Measurements from ENCODE around the gene RPS6KA2. TPM values are rescaled to one million over a fixed set of nuclear protein-coding genes. Genes with fewer than 3 reads are reported as not detected.
A peak's percentile ranks its signal among the peaks of the same experiment; 100 is the strongest.

Gene RPS6KA2
- total and polyA plus RNA-seq, 2 experiments from 2014 or later: 12.5 to 25.3 TPM

- H3K4me1 Mint-ChIP-seq: peaks cover 16% of the 10 kb centered on the region
- no peaks in the 10 kb centered on the region for H3K9me3 Mint-ChIP-seq
- ATAC-seq: no peak
- peaks cover 8% of the 10 kb centered on the region for H3K27me3 Mint-ChIP-seq (ENCODE audit: insufficient read depth, low read depth, poor library complexity)
- peaks cover 18% of the 10 kb centered on the region for H3K36me3 Mint-ChIP-seq (ENCODE audit: low read depth)
- no peak for DNase-seq (ENCODE audit: low spot score)
- Histone ChIP-seq H3F3A (replicated peaks; ENCODE audit: low read depth) (no peaks in the 10 kb centered on the region), H2AFZ (no peak overlapping the region), H3K4me3 (no peak overlapping the region), H3K9me2 (ENCODE audit: insufficient read depth) (no peaks in the 10 kb centered on the region), H3K79me2 (replicated peaks; ENCODE audit: insufficient read depth) (no peaks in the 10 kb centered on the region), H3K4me2 (no peak overlapping the region), H3K36me3 (ENCODE audit: insufficient read depth) (no peaks in the 10 kb centered on the region), H3K27me3 (ENCODE audit: insufficient read depth) (no peaks in the 10 kb centered on the region), H3K4me1 (ENCODE audit: insufficient read depth) (peaks cover 11% of the 10 kb centered on the region), H3K27ac (ENCODE audit: low read depth) (no peak overlapping the region), H4K20me1 (replicated peaks; ENCODE audit: insufficient read depth) (no peaks in the 10 kb centered on the region)
- H3K27ac Mint-ChIP-seq: peak overlapping the region; percentile 73; the same call in 1 of the 2 replicates
- no peak overlapping the region for H3K4me3 Mint-ChIP-seq
- no peak for TF ChIP-seq ZNF114 (CRISPR knock-in tag; IDR thresholded peaks at IDR 0.05)
- TF ChIP-seq, protein P1, sequence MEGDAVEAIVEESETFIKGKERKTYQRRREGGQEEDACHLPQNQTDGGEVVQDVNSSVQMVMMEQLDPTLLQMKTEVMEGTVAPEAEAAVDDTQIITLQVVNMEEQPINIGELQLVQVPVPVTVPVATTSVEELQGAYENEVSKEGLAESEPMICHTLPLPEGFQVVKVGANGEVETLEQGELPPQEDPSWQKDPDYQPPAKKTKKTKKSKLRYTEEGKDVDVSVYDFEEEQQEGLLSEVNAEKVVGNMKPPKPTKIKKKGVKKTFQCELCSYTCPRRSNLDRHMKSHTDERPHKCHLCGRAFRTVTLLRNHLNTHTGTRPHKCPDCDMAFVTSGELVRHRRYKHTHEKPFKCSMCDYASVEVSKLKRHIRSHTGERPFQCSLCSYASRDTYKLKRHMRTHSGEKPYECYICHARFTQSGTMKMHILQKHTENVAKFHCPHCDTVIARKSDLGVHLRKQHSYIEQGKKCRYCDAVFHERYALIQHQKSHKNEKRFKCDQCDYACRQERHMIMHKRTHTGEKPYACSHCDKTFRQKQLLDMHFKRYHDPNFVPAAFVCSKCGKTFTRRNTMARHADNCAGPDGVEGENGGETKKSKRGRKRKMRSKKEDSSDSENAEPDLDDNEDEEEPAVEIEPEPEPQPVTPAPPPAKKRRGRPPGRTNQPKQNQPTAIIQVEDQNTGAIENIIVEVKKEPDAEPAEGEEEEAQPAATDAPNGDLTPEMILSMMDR (conservative IDR thresholded peaks at IDR 0.05; ENCODE audit: low read depth in 2 of 2): no peak
- no peak for TF ChIP-seq ZNF331 (CRISPR knock-in tag; IDR thresholded peaks at IDR 0.05; ENCODE audit: low read depth)
- TF ChIP-seq, protein P2, sequence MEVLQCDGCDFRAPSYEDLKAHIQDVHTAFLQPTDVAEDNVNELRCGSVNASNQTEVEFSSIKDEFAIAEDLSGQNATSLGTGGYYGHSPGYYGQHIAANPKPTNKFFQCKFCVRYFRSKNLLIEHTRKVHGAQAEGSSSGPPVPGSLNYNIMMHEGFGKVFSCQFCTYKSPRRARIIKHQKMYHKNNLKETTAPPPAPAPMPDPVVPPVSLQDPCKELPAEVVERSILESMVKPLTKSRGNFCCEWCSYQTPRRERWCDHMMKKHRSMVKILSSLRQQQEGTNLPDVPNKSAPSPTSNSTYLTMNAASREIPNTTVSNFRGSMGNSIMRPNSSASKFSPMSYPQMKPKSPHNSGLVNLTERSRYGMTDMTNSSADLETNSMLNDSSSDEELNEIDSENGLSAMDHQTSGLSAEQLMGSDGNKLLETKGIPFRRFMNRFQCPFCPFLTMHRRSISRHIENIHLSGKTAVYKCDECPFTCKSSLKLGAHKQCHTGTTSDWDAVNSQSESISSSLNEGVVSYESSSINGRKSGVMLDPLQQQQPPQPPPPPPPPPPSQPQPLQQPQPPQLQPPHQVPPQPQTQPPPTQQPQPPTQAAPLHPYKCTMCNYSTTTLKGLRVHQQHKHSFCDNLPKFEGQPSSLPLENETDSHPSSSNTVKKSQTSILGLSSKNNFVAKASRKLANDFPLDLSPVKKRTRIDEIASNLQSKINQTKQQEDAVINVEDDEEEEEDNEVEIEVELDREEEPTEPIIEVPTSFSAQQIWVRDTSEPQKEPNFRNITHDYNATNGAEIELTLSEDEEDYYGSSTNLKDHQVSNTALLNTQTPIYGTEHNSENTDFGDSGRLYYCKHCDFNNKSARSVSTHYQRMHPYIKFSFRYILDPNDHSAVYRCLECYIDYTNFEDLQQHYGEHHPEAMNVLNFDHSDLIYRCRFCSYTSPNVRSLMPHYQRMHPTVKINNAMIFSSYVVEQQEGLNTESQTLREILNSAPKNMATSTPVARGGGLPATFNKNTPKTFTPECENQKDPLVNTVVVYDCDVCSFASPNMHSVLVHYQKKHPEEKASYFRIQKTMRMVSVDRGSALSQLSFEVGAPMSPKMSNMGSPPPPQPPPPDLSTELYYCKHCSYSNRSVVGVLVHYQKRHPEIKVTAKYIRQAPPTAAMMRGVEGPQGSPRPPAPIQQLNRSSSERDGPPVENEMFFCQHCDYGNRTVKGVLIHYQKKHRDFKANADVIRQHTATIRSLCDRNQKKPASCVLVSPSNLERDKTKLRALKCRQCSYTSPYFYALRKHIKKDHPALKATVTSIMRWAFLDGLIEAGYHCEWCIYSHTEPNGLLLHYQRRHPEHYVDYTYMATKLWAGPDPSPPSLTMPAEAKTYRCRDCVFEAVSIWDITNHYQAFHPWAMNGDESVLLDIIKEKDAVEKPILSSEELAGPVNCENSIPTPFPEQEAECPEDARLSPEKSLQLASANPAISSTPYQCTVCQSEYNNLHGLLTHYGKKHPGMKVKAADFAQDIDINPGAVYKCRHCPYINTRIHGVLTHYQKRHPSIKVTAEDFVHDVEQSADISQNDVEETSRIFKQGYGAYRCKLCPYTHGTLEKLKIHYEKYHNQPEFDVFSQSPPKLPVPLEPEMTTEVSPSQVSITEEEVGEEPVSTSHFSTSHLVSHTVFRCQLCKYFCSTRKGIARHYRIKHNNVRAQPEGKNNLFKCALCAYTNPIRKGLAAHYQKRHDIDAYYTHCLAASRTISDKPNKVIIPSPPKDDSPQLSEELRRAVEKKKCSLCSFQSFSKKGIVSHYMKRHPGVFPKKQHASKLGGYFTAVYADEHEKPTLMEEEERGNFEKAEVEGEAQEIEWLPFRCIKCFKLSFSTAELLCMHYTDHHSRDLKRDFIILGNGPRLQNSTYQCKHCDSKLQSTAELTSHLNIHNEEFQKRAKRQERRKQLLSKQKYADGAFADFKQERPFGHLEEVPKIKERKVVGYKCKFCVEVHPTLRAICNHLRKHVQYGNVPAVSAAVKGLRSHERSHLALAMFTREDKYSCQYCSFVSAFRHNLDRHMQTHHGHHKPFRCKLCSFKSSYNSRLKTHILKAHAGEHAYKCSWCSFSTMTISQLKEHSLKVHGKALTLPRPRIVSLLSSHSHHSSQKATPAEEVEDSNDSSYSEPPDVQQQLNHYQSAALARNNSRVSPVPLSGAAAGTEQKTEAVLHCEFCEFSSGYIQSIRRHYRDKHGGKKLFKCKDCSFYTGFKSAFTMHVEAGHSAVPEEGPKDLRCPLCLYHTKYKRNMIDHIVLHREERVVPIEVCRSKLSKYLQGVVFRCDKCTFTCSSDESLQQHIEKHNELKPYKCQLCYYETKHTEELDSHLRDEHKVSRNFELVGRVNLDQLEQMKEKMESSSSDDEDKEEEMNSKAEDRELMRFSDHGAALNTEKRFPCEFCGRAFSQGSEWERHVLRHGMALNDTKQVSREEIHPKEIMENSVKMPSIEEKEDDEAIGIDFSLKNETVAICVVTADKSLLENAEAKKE (CRISPR knock-in tag; IDR thresholded peaks at IDR 0.05): no peak
- TF ChIP-seq REST (IDR thresholded peaks at IDR 0.05; ENCODE audit: unreplicated experiment): no peak
- no peak for TF ChIP-seq CREB1 (CRISPR knock-in tag; IDR thresholded peaks at IDR 0.05; ENCODE audit: low read depth)
- no peak for TF ChIP-seq STAT1 (IDR thresholded peaks at IDR 0.05; ENCODE audit: unreplicated experiment)
- TF ChIP-seq EZH2phosphoT487 (IDR thresholded peaks at IDR 0.05; ENCODE audit: unreplicated experiment): no peak
These were observed 133.5 kb downstream of the RPS6KA2 start for GRCh38 chr6:166493427-166494100.
